Stimulated activated effector memory CD8-positive, alpha-beta T cell treated with anti-CD3 and anti-CD28 coated beads, Interleukin-12 subunit alpha, Interleukin-12 subunit beta, amount 100 ng/mL, for 72 hours (primary cell): ENCODE measurements around the gene BAG1.

ENCODE experiments used
- ATAC-seq: fragments of 150-1000 bp; cut with Tn5 transposase; 2 replicates; pipeline ENCODE4 v1.10.0; 2021
- DNase-seq, 2 donors: peaks; one replicate each; pipeline ENCODE4 v3.0.0; 2021 to 2022; ENCODE audit warnings: low spot score in 2 of 2
- H3K27ac Mint-ChIP-seq: one replicate; pipeline ENCODE4 v1.8.0; 2022; ENCODE audit warnings: mild to moderate bottlenecking, mixed read lengths
- H3K36me3 Mint-ChIP-seq: one replicate; pipeline ENCODE4 v1.8.0; 2022; ENCODE audit warnings: mild to moderate bottlenecking, mixed read lengths
- H3K4me1 Mint-ChIP-seq: one replicate; pipeline ENCODE4 v1.8.0; 2022; ENCODE audit warnings: mixed read lengths
- H3K4me3 Mint-ChIP-seq: one replicate; pipeline ENCODE4 v1.8.0; 2022; ENCODE audit warnings: mild to moderate bottlenecking, mixed read lengths
- H3K9me3 Mint-ChIP-seq: one replicate; pipeline ENCODE4 v1.8.0; 2022; ENCODE audit warnings: mixed read lengths

BAG1 gene

GRCh38 chr9:33236571-33236970 lies 27.9 kb downstream of the BAG1 start:
- no peak for DNase-seq
- ATAC-seq = no peak
- Mint-ChIP-seq H3K9me3 (no peaks in the 10 kb centered on the region), H3K36me3 (no peaks in the 10 kb centered on the region), H3K27ac (no peak overlapping the region), H3K4me1 (peaks cover 5% of the 10 kb centered on the region), H3K4me3 (no peak overlapping the region)

- peaks cover 5% of the 10 kb centered on the region for H3K4me1 Mint-ChIP-seq
Observed at GRCh38 chr9:33234511-33235467, 29.7 kb downstream of the BAG1 start.

GRCh38 chr9:33233626-33234342 lies 30.7 kb downstream of the BAG1 start:
- no peak for DNase-seq
- Mint-ChIP-seq H3K36me3 (no peaks in the 10 kb centered on the region), H3K4me3 (no peak overlapping the region), H3K9me3 (no peaks in the 10 kb centered on the region), H3K4me1 (peaks cover 5% of the 10 kb centered on the region), H3K27ac (no peak overlapping the region)
- peak; percentile 47 for ATAC-seq

More at GRCh38 chr9:33234511-33235467, 29.7 kb downstream of the BAG1 start:
- Mint-ChIP-seq H3K36me3 (no peaks in the 10 kb centered on the region), H3K4me3 (no peak overlapping the region), H3K27ac (no peak overlapping the region), H3K9me3 (no peaks in the 10 kb centered on the region)
- ATAC-seq (no peak), DNase-seq (no peak)

- no peak for ATAC-seq
- no peak for DNase-seq
- no peaks in the 10 kb centered on the region for H3K9me3 Mint-ChIP-seq
- peaks cover 5% of the 10 kb centered on the region for H3K4me1 Mint-ChIP-seq
- H3K4me3 Mint-ChIP-seq = no peak overlapping the region
- no peaks in the 10 kb centered on the region for H3K36me3 Mint-ChIP-seq
- H3K27ac Mint-ChIP-seq = no peak overlapping the region
Observed at GRCh38 chr9:33232815-33233214, 31.7 kb downstream of the BAG1 start.

GRCh38 chr9:33231623-33231942 lies 32.9 kb downstream of the BAG1 start:
- no peak overlapping the region for H3K4me3 Mint-ChIP-seq
- H3K4me1 Mint-ChIP-seq = peaks cover 5% of the 10 kb centered on the region
- ATAC-seq = no peak
- H3K27ac Mint-ChIP-seq = no peak overlapping the region
- no peaks in the 10 kb centered on the region for H3K9me3 Mint-ChIP-seq
- no peak for DNase-seq
- H3K36me3 Mint-ChIP-seq = no peaks in the 10 kb centered on the region

- H3K36me3 Mint-ChIP-seq = no peaks in the 10 kb centered on the region
- no peak overlapping the region for H3K27ac Mint-ChIP-seq
- no peak overlapping the region for H3K4me3 Mint-ChIP-seq
- peaks cover 7% of the 10 kb centered on the region for H3K4me1 Mint-ChIP-seq
- no peaks in the 10 kb centered on the region for H3K9me3 Mint-ChIP-seq
- no peak for DNase-seq
- ATAC-seq = no peak
Observed at GRCh38 chr9:33230756-33231622, 33.5 kb downstream of the BAG1 start.

- no peak overlapping the region for H3K4me3 Mint-ChIP-seq
- H3K9me3 Mint-ChIP-seq = no peaks in the 10 kb centered on the region
- no peak for ATAC-seq
- H3K27ac Mint-ChIP-seq = no peak overlapping the region
- no peak for DNase-seq
- peaks cover 16% of the 10 kb centered on the region for H3K4me1 Mint-ChIP-seq
- H3K36me3 Mint-ChIP-seq = no peaks in the 10 kb centered on the region
Observed at GRCh38 chr9:33229359-33230114, 35.0 kb downstream of the BAG1 start.

GRCh38 chr9:33228606-33229005 lies 35.9 kb downstream of the BAG1 start:
- H3K4me1 Mint-ChIP-seq = peaks cover 16% of the 10 kb centered on the region
- no peaks in the 10 kb centered on the region for H3K36me3 Mint-ChIP-seq
- no peak overlapping the region for H3K4me3 Mint-ChIP-seq
- peak overlapping the region; percentile 38 for H3K27ac Mint-ChIP-seq
- ATAC-seq (no peak), DNase-seq (no peak)
- H3K9me3 Mint-ChIP-seq = no peaks in the 10 kb centered on the region

- no peaks in the 10 kb centered on the region for H3K36me3 Mint-ChIP-seq
- no peak for DNase-seq
- H3K9me3 Mint-ChIP-seq = no peaks in the 10 kb centered on the region
- H3K4me3 Mint-ChIP-seq = no peak overlapping the region
- H3K27ac Mint-ChIP-seq = peak overlapping the region; percentile 38
- no peak for ATAC-seq
- H3K4me1 Mint-ChIP-seq = peaks cover 12% of the 10 kb centered on the region
Observed at GRCh38 chr9:33227741-33228140, 36.8 kb downstream of the BAG1 start.

GRCh38 chr9:33227008-33227398 lies 37.5 kb downstream of the BAG1 start:
- no peak for ATAC-seq
- Mint-ChIP-seq H3K36me3 (no peaks in the 10 kb centered on the region), H3K4me3 (no peak overlapping the region), H3K9me3 (no peaks in the 10 kb centered on the region), H3K4me1 (peaks cover 11% of the 10 kb centered on the region), H3K27ac (no peak overlapping the region)
- DNase-seq = no peak

- H3K36me3 Mint-ChIP-seq = no peaks in the 10 kb centered on the region
- peaks cover 20% of the 10 kb centered on the region for H3K4me1 Mint-ChIP-seq
- peak; percentile 58 to 84 for DNase-seq
- H3K4me3 Mint-ChIP-seq = no peak overlapping the region
- no peaks in the 10 kb centered on the region for H3K9me3 Mint-ChIP-seq
- ATAC-seq = peak; percentile 65
- H3K27ac Mint-ChIP-seq = peak overlapping the region; percentile 75
Observed at GRCh38 chr9:33225319-33226147, 39.0 kb downstream of the BAG1 start.

- ATAC-seq (no peak), DNase-seq (no peak)
- H3K9me3 Mint-ChIP-seq = no peaks in the 10 kb centered on the region
- no peak overlapping the region for H3K4me3 Mint-ChIP-seq
- H3K27ac Mint-ChIP-seq = no peak overlapping the region
- H3K36me3 Mint-ChIP-seq = no peaks in the 10 kb centered on the region
- peaks cover 22% of the 10 kb centered on the region for H3K4me1 Mint-ChIP-seq
Observed at GRCh38 chr9:33223696-33224095, 40.8 kb downstream of the BAG1 start.

GRCh38 chr9:33222031-33222430 lies 42.5 kb downstream of the BAG1 start:
- Mint-ChIP-seq H3K36me3 (no peaks in the 10 kb centered on the region), H3K4me1 (peaks cover 22% of the 10 kb centered on the region), H3K9me3 (no peaks in the 10 kb centered on the region), H3K27ac (no peak overlapping the region), H3K4me3 (no peak overlapping the region)
- ATAC-seq (no peak), DNase-seq (no peak)

GRCh38 chr9:33221568-33221884 lies 43.0 kb downstream of the BAG1 start:
- H3K27ac Mint-ChIP-seq = peak overlapping the region; percentile 60
- DNase-seq = no peak
- ATAC-seq = peak; percentile 25
- H3K36me3 Mint-ChIP-seq = no peaks in the 10 kb centered on the region
- H3K4me3 Mint-ChIP-seq = no peak overlapping the region
- H3K4me1 Mint-ChIP-seq = peaks cover 22% of the 10 kb centered on the region
- no peaks in the 10 kb centered on the region for H3K9me3 Mint-ChIP-seq
